SK-N-SH (cell line): ENCODE measurements around the gene TLE1. TPM values are rescaled to one million over a fixed set of nuclear protein-coding genes. Genes with fewer than 3 reads are reported as not detected.

ENCODE experiments used
- CTCF ChIA-PET: fragments of 300-600, 350-600 bp; formaldehyde crosslinking; extraction: SDS; loops from one replicate; lab custom pipeline; 2021; lab: Yijun Ruan, JAX
- POLR2A ChIA-PET: fragments of 350-600 bp; sonication (Branson Sonifier 250); formaldehyde crosslinking; extraction: SDS; loops from one replicate; lab custom pipeline; 2020; ENCODE audit warnings: antibody characterized with exemption, inconsistent platforms; lab: Yijun Ruan, JAX
- DNase-seq: peaks from one replicate; pipeline ENCODE4 v3.0.0; 2012
- H2AFZ ChIP-seq: fragments of 200-600 bp; sonication (generic); 2 replicates; pipeline ENCODE4 v1.8.1; 2016; ENCODE audit warnings: antibody characterized with exemption, mild to moderate bottlenecking, low read depth
- H3F3A ChIP-seq: fragments of 200-600 bp; sonication (generic); replicated peaks from 2 replicates; pipeline ENCODE3; 2016; ENCODE audit warnings: antibody characterized with exemption, mild to moderate bottlenecking; ENCODE audit not compliant: insufficient read depth
- H3K27ac ChIP-seq, 2 experiments: fragments of 200-500 bp in 1 of 2; fragments of 200-600 bp in 1 of 2; sonication (Bioruptor generic) in 1 of 2; sonication (generic), shearing (Covaris generic) in 1 of 2; 2 replicates each; pipeline versions ENCODE4 v1.5.1 to v1.6.1; 2014 to 2016; ENCODE audit warnings: low read depth in 2 of 2, inconsistent platforms in 1 of 2, low read length in 1 of 2, mild to moderate bottlenecking in 1 of 2, mixed read lengths in 1 of 2
- H3K27me3 ChIP-seq: fragments of 200-600 bp; sonication (generic), shearing (Covaris generic); 2 replicates; pipeline ENCODE4 v1.6.1; 2016; ENCODE audit warnings: mixed run types; ENCODE audit not compliant: insufficient read depth
- H3K36me3 ChIP-seq, 2 experiments: fragments of 200-500 bp in 1 of 2; fragments of 200-600 bp in 1 of 2; sonication (Bioruptor generic) in 1 of 2; sonication (generic) in 1 of 2; replicated peaks in 1 of 2; 2 replicates each; pipeline versions ENCODE3 to v1.5.1; 2014 to 2016; ENCODE audit warnings: low read length in 1 of 2, mild to moderate bottlenecking in 1 of 2; ENCODE audit not compliant: insufficient read depth in 2 of 2, control insufficient read depth in 1 of 2
- H3K4me1 ChIP-seq, 2 experiments: fragments of 200-500 bp in 1 of 2; fragments of 200-600 bp in 1 of 2; sonication (Bioruptor generic) in 1 of 2; sonication (generic), shearing (Covaris generic) in 1 of 2; 2 replicates each; pipeline versions ENCODE4 v1.5.1 to v1.6.1; 2014 to 2016; ENCODE audit warnings: low read depth in 1 of 2, low read length in 1 of 2, mixed run types in 1 of 2; ENCODE audit not compliant: insufficient read depth in 2 of 2, control insufficient read depth in 1 of 2
- H3K4me2 ChIP-seq: fragments of 200-600 bp; sonication (generic), shearing (Covaris generic); 2 replicates; pipeline ENCODE4 v1.6.1; 2017; ENCODE audit warnings: mixed run types
- H3K4me3 ChIP-seq, 2 experiments: fragments of 200-500 bp in 1 of 2; fragments of 200-600 bp in 1 of 2; sonication (Bioruptor generic) in 1 of 2; sonication (generic), shearing (Covaris generic) in 1 of 2; 2 replicates each; pipeline versions ENCODE4 v1.5.1 to v1.8.1; 2014 to 2016; ENCODE audit warnings: low read depth in 2 of 2, inconsistent platforms in 1 of 2, low read length in 1 of 2, mild to moderate bottlenecking in 1 of 2, mixed read lengths in 1 of 2, moderate library complexity in 1 of 2
- H3K79me2 ChIP-seq: fragments of 200-600 bp; sonication (generic); 2 replicates; pipeline ENCODE4 v1.8.1; 2017; ENCODE audit warnings: mild to moderate bottlenecking; ENCODE audit not compliant: insufficient read depth
- H3K9ac ChIP-seq: fragments of 200-600 bp; sonication (generic); 2 replicates; pipeline ENCODE4 v1.6.1; 2017; ENCODE audit warnings: mixed run types
- H3K9me2 ChIP-seq: fragments of 200-600 bp; sonication (generic); 2 replicates; pipeline ENCODE4 v1.6.1; 2017; ENCODE audit warnings: mixed run types
- H3K9me3 ChIP-seq: fragments of 200-600 bp; sonication (generic); 2 replicates; pipeline ENCODE4 v1.6.1; 2017; ENCODE audit warnings: mixed run types, mild to moderate bottlenecking, moderate library complexity
- H4K20me1 ChIP-seq: fragments of 200-600 bp; sonication (generic); 2 replicates; pipeline ENCODE4 v1.6.1; 2017; ENCODE audit warnings: mild to moderate bottlenecking, mixed run types; ENCODE audit not compliant: insufficient read depth
- FOXJ3 ChIP-seq: sonication (generic); formaldehyde crosslinking; IDR thresholded peaks from 2 replicates; pipeline ENCODE4 v1.5.1; 2020; ENCODE audit warnings: mild to moderate bottlenecking, missing genetic modification reagents
- FOXM1 ChIP-seq: IDR thresholded peaks from 2 replicates; pipeline ENCODE4 v1.4.0; 2012; ENCODE audit warnings: low read depth, mild to moderate bottlenecking
- MEF2A ChIP-seq: IDR thresholded peaks from 2 replicates; pipeline ENCODE4 v1.4.0; 2012; ENCODE audit warnings: low read depth, borderline replicate concordance
- MXI1 ChIP-seq: IDR thresholded peaks from 2 replicates; pipeline ENCODE4 v1.6.1; 2012; ENCODE audit warnings: mild to moderate bottlenecking, low read depth, low read length, improper control_type of control experiment
- RCOR1 ChIP-seq: fragments of 150-350 bp; IDR thresholded peaks from 2 replicates; pipeline ENCODE4 v1.6.1; 2017; ENCODE audit warnings: antibody characterized with exemption, low read length
- SMC3 ChIP-seq: IDR thresholded peaks from 2 replicates; pipeline ENCODE4 v1.6.1; 2012; ENCODE audit warnings: low read depth, low read length, improper control_type of control experiment
- WGBS: methylation state at CpG from one replicate; pipeline ENCODE4 v1.1.6; 2017; ENCODE audit warnings: low lambda C conversion rate; 5-methylcytosine and 5-hydroxymethylcytosine counted together
- polyA plus RNA-seq, 3 experiments: library from polyadenylated mRNA; depleted of rRNA; stranded (reverse); fragments of >200 nt; gene quantifications; 2 replicates each; pipeline ENCODE4 v1.2.3, GENCODE V29; 2012
- TF ChIP-seq, protein P1 (sequence below): fragments of 150-350 bp; IDR thresholded peaks from 2 replicates; pipeline ENCODE4 v1.6.1; 2017; ENCODE audit warnings: antibody characterized with exemption, low read length, low read depth, borderline replicate concordance
- TF ChIP-seq, protein P2 (sequence below): IDR thresholded peaks from 2 replicates; pipeline ENCODE4 v1.6.1; 2012; ENCODE audit warnings: mild to moderate bottlenecking, low read depth, low read length, moderate library complexity
- TF ChIP-seq, protein P3 (sequence below): IDR thresholded peaks from 2 replicates; pipeline ENCODE4 v1.4.0; 2012; ENCODE audit warnings: low read depth

The TLE1 gene
- polyA plus RNA-seq, 1 of the 3 experiments (the other 2 are of a cell fraction) = 33.0 TPM

DNA sequence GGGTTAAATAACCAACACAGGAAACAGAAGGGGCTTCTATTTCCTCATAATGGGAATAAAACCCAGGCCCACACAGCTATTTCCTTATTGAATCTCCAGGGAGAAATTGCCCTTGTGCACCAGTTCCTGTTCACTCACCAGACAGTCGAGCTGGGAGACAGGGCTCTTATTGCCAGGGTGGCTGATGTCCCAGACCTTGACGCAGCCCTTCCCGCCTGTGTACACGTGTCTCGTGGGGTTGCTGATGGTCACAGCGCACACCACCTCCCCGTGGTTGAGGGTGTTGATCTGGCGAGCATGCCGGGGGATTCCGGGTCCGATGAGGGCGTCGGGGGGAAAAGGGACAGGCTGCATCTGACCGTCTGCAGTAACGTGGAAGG lies 96.5 kb downstream of the TLE1 start:
- POLR2A ChIA-PET = no interaction called here

DNA sequence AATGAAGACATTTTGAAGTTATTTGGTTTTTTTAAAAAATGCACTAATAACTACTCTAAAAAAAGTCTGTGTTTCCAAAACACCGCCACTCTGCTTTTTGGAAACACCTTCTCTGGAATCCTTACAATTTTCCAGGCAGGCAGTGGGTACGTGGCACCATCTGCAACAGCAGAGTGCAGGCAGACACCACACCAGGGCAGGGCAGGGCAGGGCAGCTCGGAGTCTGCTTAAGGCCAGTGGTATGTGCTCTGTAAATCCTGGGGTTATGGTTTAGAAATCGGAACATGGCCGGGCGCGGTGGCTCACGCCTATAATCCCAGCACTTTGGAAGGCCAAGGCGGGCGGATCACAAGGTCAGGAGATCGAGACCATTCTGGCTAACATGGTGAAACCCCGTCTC lies 97.6 kb downstream of the TLE1 start:
- Histone ChIP-seq H3K36me3 (peaks cover 0 to 28% of the 10 kb centered on the region in 2 experiments), H3K4me3 (no peak overlapping the region), H3K9ac (no peak overlapping the region), H3K9me2 (no peaks in the 10 kb centered on the region), H3K4me1 (peaks cover 0 to 10% of the 10 kb centered on the region in 2 experiments; a peak in 2 of 4 replicates), H3K27me3 (no peaks in the 10 kb centered on the region), H3F3A (no peaks in the 10 kb centered on the region), H3K9me3 (no peaks in the 10 kb centered on the region), H3K79me2 (no peaks in the 10 kb centered on the region), H2AFZ (no peak overlapping the region), H3K4me2 (no peak overlapping the region), H4K20me1 (no peaks in the 10 kb centered on the region), H3K27ac (no peak overlapping the region)
- ChIA-PET CTCF (interaction anchor here (1.1 kb wide), 1 partner anchor 21 kb away, joined by 3 read pairs; no protein-coding TSS in a partner anchor), POLR2A (no interaction called here)
- TF ChIP-seq, protein P1, sequence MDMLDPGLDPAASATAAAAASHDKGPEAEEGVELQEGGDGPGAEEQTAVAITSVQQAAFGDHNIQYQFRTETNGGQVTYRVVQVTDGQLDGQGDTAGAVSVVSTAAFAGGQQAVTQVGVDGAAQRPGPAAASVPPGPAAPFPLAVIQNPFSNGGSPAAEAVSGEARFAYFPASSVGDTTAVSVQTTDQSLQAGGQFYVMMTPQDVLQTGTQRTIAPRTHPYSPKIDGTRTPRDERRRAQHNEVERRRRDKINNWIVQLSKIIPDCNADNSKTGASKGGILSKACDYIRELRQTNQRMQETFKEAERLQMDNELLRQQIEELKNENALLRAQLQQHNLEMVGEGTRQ = no peak
- WGBS = 93% methylated on average over 11 of the region's 12 CpGs
- DNase-seq = no peak

More for the DNA sequence above, 96.5 kb downstream of the TLE1 start:
- Histone ChIP-seq H3K79me2 (no peaks in the 10 kb centered on the region), H3K4me2 (no peak overlapping the region), H3K36me3 (peaks cover 0 to 31% of the 10 kb centered on the region in 2 experiments), H3K27ac (no peak overlapping the region), H3K9ac (no peak overlapping the region), H4K20me1 (no peaks in the 10 kb centered on the region), H3K9me3 (no peaks in the 10 kb centered on the region), H3F3A (no peaks in the 10 kb centered on the region), H3K9me2 (no peaks in the 10 kb centered on the region), H2AFZ (no peak overlapping the region), H3K4me3 (no peak overlapping the region), H3K27me3 (no peaks in the 10 kb centered on the region), H3K4me1 (peaks cover 0 to 5% of the 10 kb centered on the region in 2 experiments; a peak in 1 of 4 replicates)
- TF ChIP-seq MXI1 (no peak), FOXJ3 (CRISPR knock-in tag) (no peak; the same call in 1 of the 2 replicates), SMC3 (no peak), MEF2A (no peak), FOXM1 (no peak), RCOR1 (no peak)
- TF ChIP-seq, protein P2, sequence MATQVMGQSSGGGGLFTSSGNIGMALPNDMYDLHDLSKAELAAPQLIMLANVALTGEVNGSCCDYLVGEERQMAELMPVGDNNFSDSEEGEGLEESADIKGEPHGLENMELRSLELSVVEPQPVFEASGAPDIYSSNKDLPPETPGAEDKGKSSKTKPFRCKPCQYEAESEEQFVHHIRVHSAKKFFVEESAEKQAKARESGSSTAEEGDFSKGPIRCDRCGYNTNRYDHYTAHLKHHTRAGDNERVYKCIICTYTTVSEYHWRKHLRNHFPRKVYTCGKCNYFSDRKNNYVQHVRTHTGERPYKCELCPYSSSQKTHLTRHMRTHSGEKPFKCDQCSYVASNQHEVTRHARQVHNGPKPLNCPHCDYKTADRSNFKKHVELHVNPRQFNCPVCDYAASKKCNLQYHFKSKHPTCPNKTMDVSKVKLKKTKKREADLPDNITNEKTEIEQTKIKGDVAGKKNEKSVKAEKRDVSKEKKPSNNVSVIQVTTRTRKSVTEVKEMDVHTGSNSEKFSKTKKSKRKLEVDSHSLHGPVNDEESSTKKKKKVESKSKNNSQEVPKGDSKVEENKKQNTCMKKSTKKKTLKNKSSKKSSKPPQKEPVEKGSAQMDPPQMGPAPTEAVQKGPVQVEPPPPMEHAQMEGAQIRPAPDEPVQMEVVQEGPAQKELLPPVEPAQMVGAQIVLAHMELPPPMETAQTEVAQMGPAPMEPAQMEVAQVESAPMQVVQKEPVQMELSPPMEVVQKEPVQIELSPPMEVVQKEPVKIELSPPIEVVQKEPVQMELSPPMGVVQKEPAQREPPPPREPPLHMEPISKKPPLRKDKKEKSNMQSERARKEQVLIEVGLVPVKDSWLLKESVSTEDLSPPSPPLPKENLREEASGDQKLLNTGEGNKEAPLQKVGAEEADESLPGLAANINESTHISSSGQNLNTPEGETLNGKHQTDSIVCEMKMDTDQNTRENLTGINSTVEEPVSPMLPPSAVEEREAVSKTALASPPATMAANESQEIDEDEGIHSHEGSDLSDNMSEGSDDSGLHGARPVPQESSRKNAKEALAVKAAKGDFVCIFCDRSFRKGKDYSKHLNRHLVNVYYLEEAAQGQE = no peak
- TF ChIP-seq, protein P3, sequence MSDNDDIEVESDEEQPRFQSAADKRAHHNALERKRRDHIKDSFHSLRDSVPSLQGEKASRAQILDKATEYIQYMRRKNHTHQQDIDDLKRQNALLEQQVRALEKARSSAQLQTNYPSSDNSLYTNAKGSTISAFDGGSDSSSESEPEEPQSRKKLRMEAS = no peak
- DNase-seq = peak; percentile 47
- CTCF ChIA-PET = no interaction called here
- WGBS = 96% methylated on average over 14 of the region's 15 CpGs
